H1 (cell line): ENCODE measurements around the gene SHH. TPM values are rescaled to one million over a fixed set of nuclear protein-coding genes. Genes with fewer than 3 reads are reported as not detected.

ENCODE experiments used
- CTCF ChIA-PET: fragments of 300-600 bp; sonication (Branson Sonifier 250); formaldehyde crosslinking; loops from one replicate; lab custom pipeline; 2021; ENCODE audit not compliant: partially characterized antibody; lab: Charles Lee
- POLR2A ChIA-PET: fragments of 300-600 bp; sonication (Branson Sonifier 250); formaldehyde crosslinking; loops from one replicate; lab custom pipeline; 2021; ENCODE audit warnings: inconsistent platforms; ENCODE audit not compliant: partially characterized antibody; lab: Charles Lee
- DNase-seq, 2 experiments: peaks; one replicate each; pipeline versions ENCODE4 v3.0.0 to v3.0.0-alpha.2; 2010 to 2022; ENCODE audit warnings: low spot score in 2 of 2, low read depth in 1 of 2, mixed read lengths in 1 of 2
- FAIRE-seq: peaks from 2 replicates; lab custom pipeline; 2011; peaks lifted over from hg19 to GRCh38; lab: Jason Lieb, UNC
- H2AFZ ChIP-seq: 2 replicates; pipeline ENCODE4 v1.8.1; 2012; ENCODE audit warnings: low read length, inconsistent platforms
- H2AK5ac ChIP-seq: 2 replicates; pipeline ENCODE4 v1.6.1; 2013; ENCODE audit warnings: low read depth, low read length
- H2BK120ac ChIP-seq: replicated peaks from 2 replicates; pipeline ENCODE3; 2013; ENCODE audit warnings: low read depth, low read length, inconsistent platforms
- H2BK12ac ChIP-seq: 2 replicates; pipeline ENCODE4 v1.6.1; 2013; ENCODE audit warnings: low read depth, low read length
- H2BK15ac ChIP-seq: 2 replicates; pipeline ENCODE4 v1.6.1; 2013; ENCODE audit warnings: low read length
- H2BK20ac ChIP-seq: 2 replicates; pipeline ENCODE4 v1.6.1; 2013; ENCODE audit warnings: low read length
- H2BK5ac ChIP-seq: 2 replicates; pipeline ENCODE4 v1.6.1; 2013; ENCODE audit warnings: low read depth, low read length
- H3K14ac ChIP-seq: 2 replicates; pipeline ENCODE4 v1.6.1; 2013; ENCODE audit warnings: inconsistent platforms; ENCODE audit not compliant: insufficient read length
- H3K18ac ChIP-seq: 2 replicates; pipeline ENCODE4 v1.6.1; 2013; ENCODE audit warnings: low read length; ENCODE audit errors: extremely low read depth
- H3K23ac ChIP-seq: 2 replicates; pipeline ENCODE4 v1.6.1; 2013; ENCODE audit warnings: inconsistent platforms; ENCODE audit not compliant: insufficient read length
- H3K23me2 ChIP-seq: 2 replicates; pipeline ENCODE4 v1.6.1; 2013; ENCODE audit warnings: low read depth, low read length
- H3K27ac ChIP-seq: 2 replicates; pipeline ENCODE4 v1.6.1; 2011; ENCODE audit warnings: low read depth, low read length, inconsistent platforms
- H3K27me3 ChIP-seq, 4 experiments: replicated peaks in 1 of 4; 1 replicate in 1 of 4; 2 replicates in 3 of 4; pipeline versions ENCODE4 v1.6.1 to v1.8.1; 2011 to 2013; ENCODE audit warnings: low read length in 3 of 4, mild to moderate bottlenecking in 3 of 4, inconsistent platforms in 2 of 4, mixed read lengths in 2 of 4, moderate library complexity in 1 of 4; ENCODE audit not compliant: control insufficient read depth in 3 of 4, insufficient read depth in 3 of 4; ENCODE audit errors: extremely low read depth in 1 of 4
- H3K36me3 ChIP-seq, 4 experiments: 2 replicates each; pipeline versions ENCODE4 v1.6.1 to v1.8.1; 2011 to 2013; ENCODE audit warnings: mild to moderate bottlenecking in 4 of 4, low read length in 3 of 4, moderate library complexity in 2 of 4, control low read depth in 1 of 4, inconsistent platforms in 1 of 4; ENCODE audit not compliant: insufficient read depth in 4 of 4, control insufficient read depth in 2 of 4
- H3K4ac ChIP-seq: replicated peaks from 2 replicates; pipeline ENCODE3; 2013; ENCODE audit warnings: low read length, low read depth, mixed read lengths, inconsistent platforms; ENCODE audit not compliant: insufficient read length
- H3K4me1 ChIP-seq, 4 experiments: replicated peaks in 1 of 4; 1 replicate in 1 of 4; 2 replicates in 3 of 4; pipeline versions ENCODE4 v1.6.1 to v1.8.1; 2011 to 2013; ENCODE audit warnings: low read length in 3 of 4, inconsistent platforms in 2 of 4, mixed read lengths in 1 of 4; ENCODE audit not compliant: insufficient read depth in 4 of 4, control insufficient read depth in 3 of 4
- H3K4me2 ChIP-seq, 2 experiments: 2 replicates each; pipeline versions ENCODE4 v1.6.1 to v1.8.1; 2011 to 2013; ENCODE audit warnings: low read depth in 2 of 2, low read length in 2 of 2, control low read depth in 1 of 2, inconsistent platforms in 1 of 2, mild to moderate bottlenecking in 1 of 2; ENCODE audit not compliant: insufficient read depth in 1 of 2
- H3K4me3 ChIP-seq, 4 experiments: fragments of 200-600, 300-600 bp in 1 of 4; sonication (generic), shearing (Covaris generic), sonication (Bioruptor Twin) in 1 of 4; 2 replicates each; pipeline versions ENCODE4 v1.5.1 to v1.8.1; 2011 to 2016; ENCODE audit warnings: low read length in 4 of 4, low read depth in 3 of 4, control low read depth in 2 of 4, inconsistent platforms in 2 of 4, mild to moderate bottlenecking in 2 of 4, mixed read lengths in 1 of 4, moderate library complexity in 1 of 4; ENCODE audit not compliant: insufficient read depth in 2 of 4; ENCODE audit errors: extremely low read depth in 1 of 4
- H3K56ac ChIP-seq: replicated peaks from 2 replicates; pipeline ENCODE3; 2013; ENCODE audit warnings: low read depth, mild to moderate bottlenecking, mixed read lengths, low read length, inconsistent platforms; ENCODE audit not compliant: insufficient read length
- H3K79me1 ChIP-seq: 2 replicates; pipeline ENCODE4 v1.6.1; 2013; ENCODE audit warnings: low read depth, low read length, control low read depth
- H3K79me2 ChIP-seq, 2 experiments: 2 replicates each; pipeline versions ENCODE4 v1.6.1 to v1.8.1; 2012 to 2013; ENCODE audit warnings: low read length in 2 of 2, mild to moderate bottlenecking in 2 of 2, inconsistent platforms in 1 of 2; ENCODE audit not compliant: insufficient read depth in 2 of 2, control insufficient read depth in 1 of 2
- H3K9ac ChIP-seq, 4 experiments: replicated peaks in 1 of 4; 1 replicate in 1 of 4; 2 replicates in 3 of 4; pipeline versions ENCODE4 v1.6.1 to v1.8.1; 2011 to 2013; ENCODE audit warnings: low read depth in 3 of 4, low read length in 3 of 4, control low read depth in 2 of 4, mild to moderate bottlenecking in 2 of 4, moderate library complexity in 2 of 4, inconsistent platforms in 1 of 4; ENCODE audit errors: extremely low read depth in 1 of 4
- H3K9me3 ChIP-seq, 2 experiments: 2 replicates each; pipeline versions ENCODE4 v1.6.1 to v1.8.1; 2012 to 2013; ENCODE audit warnings: mild to moderate bottlenecking in 2 of 2, moderate library complexity in 2 of 2, control low read depth in 1 of 2, inconsistent platforms in 1 of 2, low read depth in 1 of 2, low read length in 1 of 2, mixed read lengths in 1 of 2; ENCODE audit not compliant: insufficient read depth in 2 of 2
- H4K20me1 ChIP-seq, 2 experiments: replicated peaks in 1 of 2; 2 replicates each; pipeline versions ENCODE3 to v1.8.1; 2011 to 2013; ENCODE audit warnings: inconsistent platforms in 2 of 2, low read length in 2 of 2, mild to moderate bottlenecking in 1 of 2; ENCODE audit not compliant: insufficient read depth in 2 of 2, control insufficient read depth in 1 of 2
- H4K5ac ChIP-seq: 2 replicates; pipeline ENCODE4 v1.6.1; 2013; ENCODE audit warnings: low read length, low read depth, mixed read lengths, inconsistent platforms; ENCODE audit not compliant: insufficient read length
- H4K8ac ChIP-seq: 2 replicates; pipeline ENCODE4 v1.8.0; 2013; ENCODE audit warnings: mild to moderate bottlenecking, moderate library complexity, low read length, inconsistent platforms; ENCODE audit not compliant: insufficient read depth; ENCODE audit errors: extremely low read depth
- H4K91ac ChIP-seq: replicated peaks from 2 replicates; pipeline ENCODE3; 2013; ENCODE audit warnings: low read length, mixed read lengths, inconsistent platforms; ENCODE audit not compliant: insufficient read length
- ASH2L ChIP-seq: fragments of 200-600, 300-600 bp; sonication (generic); IDR thresholded peaks from one replicate; pipeline ENCODE4 v1.7.1; 2017; ENCODE audit warnings: low read length
- CBX8 ChIP-seq: fragments of 300-800, 300-1000 bp; sonication (generic); IDR thresholded peaks from 2 replicates; pipeline ENCODE4 v1.7.1; 2016; ENCODE audit warnings: low read depth, low read length, borderline replicate concordance
- CHD1 ChIP-seq: IDR thresholded peaks from 2 replicates; pipeline ENCODE4 v1.6.1; 2012; ENCODE audit warnings: low read depth, low read length, improper control_type of control experiment
- HDAC2 ChIP-seq, 2 experiments: fragments of 300-600 bp in 1 of 2; sonication (generic) in 1 of 2; IDR thresholded peaks; 2 replicates each; pipeline ENCODE4 v1.6.1; 2011 to 2012; ENCODE audit warnings: low read depth in 2 of 2, low read length in 2 of 2, mild to moderate bottlenecking in 2 of 2, moderate library complexity in 2 of 2, borderline replicate concordance in 1 of 2, inconsistent platforms in 1 of 2
- JUND ChIP-seq: IDR thresholded peaks from 2 replicates; pipeline ENCODE4 v1.6.1; 2011; ENCODE audit warnings: mild to moderate bottlenecking, improper control_type of control experiment, low read length
- KDM4A ChIP-seq: IDR thresholded peaks from one replicate; pipeline ENCODE4 v1.7.1; 2012; ENCODE audit warnings: low read depth, mild to moderate bottlenecking, moderate library complexity, low read length, inconsistent platforms; ENCODE audit not compliant: severe bottlenecking
- KDM5A ChIP-seq: fragments of 200-600 bp; IDR thresholded peaks from 2 replicates; pipeline ENCODE4 v1.7.1; 2012; ENCODE audit warnings: mild to moderate bottlenecking, low read length, inconsistent platforms, mixed read lengths
- MAFK ChIP-seq: IDR thresholded peaks from 2 replicates; pipeline ENCODE4 v1.6.1; 2012; ENCODE audit warnings: low read depth, mild to moderate bottlenecking, improper control_type of control experiment, low read length
- NANOG ChIP-seq: IDR thresholded peaks from 2 replicates; pipeline ENCODE4 v1.6.1; 2011; ENCODE audit warnings: low read length, low read depth, mild to moderate bottlenecking, inconsistent platforms; ENCODE audit not compliant: insufficient read depth, poor library complexity, severe bottlenecking
- RFX5 ChIP-seq: IDR thresholded peaks from 2 replicates; pipeline ENCODE4 v1.6.1; 2011; ENCODE audit warnings: low read depth, low read length, improper control_type of control experiment, borderline replicate concordance
- SIRT6 ChIP-seq: IDR thresholded peaks from one replicate; pipeline ENCODE4 v1.7.1; 2012; ENCODE audit warnings: low read length, inconsistent platforms
- USF2 ChIP-seq: IDR thresholded peaks from 2 replicates; pipeline ENCODE4 v1.6.1; 2011; ENCODE audit warnings: low read length, improper control_type of control experiment
- WGBS, 2 experiments: shearing (Covaris generic) in 1 of 2; methylation state at CpG; one replicate each; pipeline versions ENCODE4 v1.1.6 to v1.1.7; 2013 to 2015; ENCODE audit warnings: low lambda C conversion rate in 2 of 2, mixed read lengths in 2 of 2, inconsistent platforms in 1 of 2, low coverage in 1 of 2, missing lambda C conversion rate in 1 of 2; ENCODE audit not compliant: insufficient replicate concordance in 2 of 2, insufficient coverage in 1 of 2, insufficient read length in 1 of 2; ENCODE audit errors: extremely low coverage in 1 of 2, missing lambda C conversion rate in 1 of 2; 5-methylcytosine and 5-hydroxymethylcytosine counted together
- polyA plus RNA-seq, 7 experiments: library from polyadenylated mRNA; depleted of rRNA in 3 of 7; stranded (reverse) in 5 of 7; unstranded in 2 of 7; fragments of >200 nt in 5 of 7; fragments of 200-250 nt in 2 of 7; gene quantifications; 1 replicate in 5 of 7; 2 replicates in 1 of 7; 4 replicates in 1 of 7; pipeline versions ENCODE4 v1.2.1 to v1.2.3, GENCODE V29; 2011 to 2013; ENCODE audit warnings: missing spikeins in 2 of 7, mixed read lengths in 2 of 7
- total RNA-seq: library from RNA; stranded (reverse); fragmentation: NEBNext Ultra II Directional; extraction: Animal tissue kit (Norgen Biotek cat#: 25700); gene quantifications from 2 replicates; pipeline ENCODE4 v1.2.1, GENCODE V29; 2021
- TF ChIP-seq, protein P1 (sequence below): IDR thresholded peaks from 2 replicates; pipeline ENCODE4 v1.6.1; 2012; ENCODE audit warnings: inconsistent platforms

Gene SHH
- total and polyA plus RNA-seq, 2 of the 8 experiments (the other 6 are each of a cell fraction or from before 2014, with no cell fraction given): not detected

GRCh38 chr7:155764438-155764793 is 47.8 kb downstream of the SHH start:
- Histone ChIP-seq H3K4ac (no peak overlapping the region), H3K23ac (no peak overlapping the region), H3K9ac (no peak overlapping the region), H3K36me3 (peaks cover 7 to 31% (median 21%) of the 10 kb centered on the region in 4 experiments; a peak in 6 of 8 replicates), H3K9me3 (no peaks in the 10 kb centered on the region), H3K79me1 (peaks cover 10% of the 10 kb centered on the region), H4K91ac (no peak overlapping the region), H2AK5ac (no peak overlapping the region), H3K4me3 (no peak overlapping the region), H3K27me3 (no peaks in the 10 kb centered on the region), H4K5ac (no peak overlapping the region), H3K4me1 (peaks cover 0 to 6% (median 1%) of the 10 kb centered on the region in 4 experiments; a peak in 3 of 7 replicates), H3K79me2 (peaks cover 3 to 37% of the 10 kb centered on the region in 2 experiments; a peak in 3 of 4 replicates), H2BK5ac (0 out of 2 replicates have a peak overlapping the region, but pooled peaks have one; percentile 18), H2BK12ac (no peak overlapping the region), H2BK120ac (no peak overlapping the region), H3K23me2 (no peaks in the 10 kb centered on the region), H3K4me2 (no peak overlapping the region), H4K8ac (no peak overlapping the region), H4K20me1 (peaks cover 2 to 13% of the 10 kb centered on the region in 2 experiments), H2BK20ac (no peak overlapping the region), H3K27ac (no peak overlapping the region), H2AFZ (no peak overlapping the region), H3K18ac (no peak overlapping the region), H3K56ac (no peak overlapping the region), H2BK15ac (no peak overlapping the region), H3K14ac (no peak overlapping the region)
- no peak for DNase-seq
- ChIA-PET POLR2A (interaction anchor here (0.6 kb wide), 1 partner anchor 1401 kb away, joined by 3 read pairs; no protein-coding TSS in a partner anchor), CTCF (interaction anchor here (1.3 kb wide), 1 partner anchor 189 kb away, joined by 3 read pairs; no protein-coding TSS in a partner anchor)
- no peak for FAIRE-seq
- WGBS, 2 experiments: 90% methylated on average over 7 of the region's 7 CpGs; no CpG with 5 or more reads in 1 of the 2 experiments
- TF ChIP-seq NANOG (no peak), HDAC2 (IDR thresholded peaks at IDR 0.05; ENCODE audit: borderline replicate concordance in 1 of 2, low read depth in 2 of 2, low read length in 2 of 2) (no peak), RFX5 (no peak), SIRT6 (no peak), CHD1 (no peak), CBX8 (no peak), JUND (no peak), USF2 (no peak), KDM5A (no peak), KDM4A (no peak), MAFK (no peak), ASH2L (no peak)
- TF ChIP-seq, protein P1, sequence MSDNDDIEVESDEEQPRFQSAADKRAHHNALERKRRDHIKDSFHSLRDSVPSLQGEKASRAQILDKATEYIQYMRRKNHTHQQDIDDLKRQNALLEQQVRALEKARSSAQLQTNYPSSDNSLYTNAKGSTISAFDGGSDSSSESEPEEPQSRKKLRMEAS: no peak
